ENCODE data around the gene C14orf119. TPM values are rescaled to one million over a fixed set of nuclear protein-coding genes. Genes with fewer than 3 reads are reported as not detected.

The C14orf119 gene
- total and polyA plus RNA-seq, 9 of the 15 experiments (the other 6 are each of a cell fraction or from before 2014, with no cell fraction given), result 36.7 to 251 (median 51.8) TPM

DNA sequence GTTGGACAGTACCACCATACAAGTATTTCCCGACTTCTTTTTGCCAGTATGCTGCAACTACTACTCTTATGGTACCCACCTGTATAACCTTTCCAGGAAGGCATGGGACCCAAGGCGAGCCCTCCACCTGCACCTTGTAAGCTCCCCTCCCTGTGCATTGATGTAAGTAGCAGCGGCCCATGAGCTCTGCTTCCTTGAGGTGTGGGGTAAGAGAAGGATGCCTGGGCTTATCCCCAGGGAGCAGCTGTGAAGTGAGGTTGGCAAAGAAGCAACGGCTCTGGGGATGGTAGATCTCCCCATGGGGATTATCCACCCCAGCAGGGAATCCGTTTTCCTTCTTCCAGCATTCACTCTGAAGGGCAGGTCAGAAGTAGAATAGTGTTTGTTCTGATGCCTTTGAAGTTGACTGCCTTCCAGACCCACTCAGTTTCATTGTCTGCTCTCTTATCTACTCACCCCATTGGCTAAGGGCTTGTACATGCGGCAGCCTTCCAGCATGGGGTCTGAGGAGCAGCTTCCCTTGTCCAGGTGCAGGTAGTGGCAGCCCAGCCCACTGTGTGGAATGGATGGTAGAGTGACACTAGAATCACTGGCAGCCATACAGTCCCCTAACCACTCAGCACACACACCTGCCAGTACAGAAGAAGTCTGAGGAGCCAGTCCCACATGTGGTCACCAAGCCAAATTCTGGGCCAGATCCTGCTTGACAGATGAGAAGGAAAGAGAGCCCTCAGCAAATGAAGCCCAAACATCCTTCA lies 6.1 kb downstream of the C14orf119 start (continued):
- TF ChIP-seq POLR3G (IDR thresholded peaks at IDR 0.05; ENCODE audit: extremely low read depth, insufficient read length, insufficient replicate concordance), result no peak
- TF ChIP-seq SETDB1 (IDR thresholded peaks at IDR 0.05; ENCODE audit: low read length), result no peak
- TF ChIP-seq, protein P1, sequence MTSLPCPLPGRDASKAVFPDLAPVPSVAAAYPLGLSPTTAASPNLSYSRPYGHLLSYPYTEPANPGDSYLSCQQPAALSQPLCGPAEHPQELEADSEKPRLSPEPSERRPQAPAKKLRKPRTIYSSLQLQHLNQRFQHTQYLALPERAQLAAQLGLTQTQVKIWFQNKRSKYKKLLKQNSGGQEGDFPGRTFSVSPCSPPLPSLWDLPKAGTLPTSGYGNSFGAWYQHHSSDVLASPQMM (CRISPR knock-in tag; IDR thresholded peaks at IDR 0.05), result no peak
- TF ChIP-seq SAFB2 (IDR thresholded peaks at IDR 0.05; ENCODE audit: borderline replicate concordance, low read depth, low read length, severe bottlenecking), result no peak

DNA sequence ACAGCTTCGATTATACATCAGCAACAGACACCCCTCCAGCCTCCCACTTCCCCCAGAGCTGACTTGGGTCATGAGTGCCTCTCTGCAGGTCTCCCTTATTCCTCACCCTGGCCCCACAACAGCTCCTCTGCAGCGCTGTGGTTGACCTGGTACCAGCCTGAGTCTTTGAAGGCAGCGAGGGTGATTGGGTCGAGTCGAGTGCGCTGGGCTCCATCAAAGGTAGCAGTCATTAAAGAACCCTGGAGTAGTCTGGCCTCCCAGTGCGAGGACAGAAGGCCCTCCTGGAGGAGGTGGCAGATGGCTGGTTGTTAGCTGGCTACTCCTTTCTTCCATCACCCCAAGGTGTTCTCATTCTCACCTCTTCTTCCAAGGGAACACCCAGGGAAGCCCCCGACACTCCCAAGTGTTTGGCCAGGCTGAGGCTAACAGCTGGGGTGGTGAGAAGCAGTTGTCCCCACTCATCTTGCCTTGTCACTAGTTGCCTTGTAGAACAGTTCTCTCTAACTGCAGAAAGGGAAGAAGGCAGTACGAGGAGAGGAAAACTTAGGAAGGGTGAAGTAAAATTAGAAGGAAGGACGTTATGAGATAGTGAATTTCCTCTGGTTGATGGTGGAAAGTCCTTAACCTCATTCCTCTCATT lies 6.8 kb downstream of the C14orf119 start:
- FAIRE-seq, result no peak
- no peak overlapping the region for H3K4me3 ChIP-seq
- no peaks in the 10 kb centered on the region for H3K9me3 ChIP-seq (replicated peaks; ENCODE audit: control insufficient read depth, insufficient read depth, low read depth, low read length)
- 49% methylated on average over 9 of the region's 10 CpGs for WGBS (ENCODE audit: insufficient coverage, low coverage, missing lambda C conversion rate)
- H3K4me2 ChIP-seq (ENCODE audit: insufficient read depth, low read length), result no peak overlapping the region
- H3K4me1 ChIP-seq (replicated peaks in 1 of 2; ENCODE audit: control insufficient read depth in 2 of 2, insufficient read depth in 2 of 2, low read length in 2 of 2), result peaks cover 8 to 15% of the 10 kb centered on the region in 2 experiments; a peak in 3 of 5 replicates
- H3K9me1 ChIP-seq (ENCODE audit: control insufficient read depth, insufficient read depth, low read length), result no peaks in the 10 kb centered on the region
- H3K27me3 ChIP-seq (ENCODE audit: control insufficient read depth in 2 of 2, insufficient read depth in 2 of 2, low read length in 2 of 2), result no peaks in the 10 kb centered on the region
- CTCF ChIA-PET (ENCODE audit: low intra/inter-chr PET ratio), result no interaction called here
- no peak overlapping the region for H3K27ac ChIP-seq (ENCODE audit: extremely low read depth, low read depth, low read length)
- peaks cover 23% of the 10 kb centered on the region; the same call in 2 of the 3 replicates for H3K36me3 ChIP-seq (ENCODE audit: control insufficient read depth, insufficient read depth, low read length)
- peak overlapping the region in 1 of 2 experiments; percentile 10; a peak in 1 of 4 replicates for H3K9ac ChIP-seq (ENCODE audit: insufficient read depth in 1 of 2, low read depth in 2 of 2, low read length in 2 of 2)
- H4K20me1 ChIP-seq (replicated peaks; ENCODE audit: control insufficient read depth, insufficient read depth, low read length), result 0 out of 2 replicates have a peak, but pooled peaks cover 4% of the 10 kb centered on the region
- BruUV-seq (replicated peaks), result no TSS peak
- H3K79me2 ChIP-seq (ENCODE audit: control insufficient read depth, insufficient read depth, low read length), result peaks cover 21% of the 10 kb centered on the region
- no peak overlapping the region for H2AFZ ChIP-seq (ENCODE audit: low read depth, low read length)
- in situ Hi-C loops (cut with MboI) (no loop called here), intact Hi-C loops (cut with micrococcal nuclease) (no loop called here)
- no peak for DNase-seq (ENCODE audit: extremely low read depth in 1 of 4, low spot score in 3 of 4)
- ATAC-seq, result peak; percentile 9; the same call in 1 of the 3 replicates
- POLR2A ChIA-PET, result interaction anchor here (0.6 to 1.2 kb wide), 5 partner anchors 11 to 761 kb away, joined by 3 read pairs; partner anchors contain the start of gene CEBPE
- TF ChIP-seq, protein P2, sequence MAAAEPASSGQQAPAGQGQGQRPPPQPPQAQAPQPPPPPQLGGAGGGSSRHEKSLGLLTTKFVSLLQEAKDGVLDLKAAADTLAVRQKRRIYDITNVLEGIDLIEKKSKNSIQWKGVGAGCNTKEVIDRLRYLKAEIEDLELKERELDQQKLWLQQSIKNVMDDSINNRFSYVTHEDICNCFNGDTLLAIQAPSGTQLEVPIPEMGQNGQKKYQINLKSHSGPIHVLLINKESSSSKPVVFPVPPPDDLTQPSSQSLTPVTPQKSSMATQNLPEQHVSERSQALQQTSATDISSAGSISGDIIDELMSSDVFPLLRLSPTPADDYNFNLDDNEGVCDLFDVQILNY (CRISPR knock-in tag; IDR thresholded peaks at IDR 0.05), result no peak
- TF ChIP-seq HDAC2 (IDR thresholded peaks at IDR 0.05), result no peak
- TF ChIP-seq ZFP36 (IDR thresholded peaks at IDR 0.05; ENCODE audit: low read depth, low read length, partially characterized antibody), result peak; percentile 28
- no peak for TF ChIP-seq GATAD2B (IDR thresholded peaks at IDR 0.05; ENCODE audit: borderline replicate concordance)
- TF ChIP-seq BHLHE40 (IDR thresholded peaks at IDR 0.05; ENCODE audit: low read length), result no peak
- TF ChIP-seq, protein P3, sequence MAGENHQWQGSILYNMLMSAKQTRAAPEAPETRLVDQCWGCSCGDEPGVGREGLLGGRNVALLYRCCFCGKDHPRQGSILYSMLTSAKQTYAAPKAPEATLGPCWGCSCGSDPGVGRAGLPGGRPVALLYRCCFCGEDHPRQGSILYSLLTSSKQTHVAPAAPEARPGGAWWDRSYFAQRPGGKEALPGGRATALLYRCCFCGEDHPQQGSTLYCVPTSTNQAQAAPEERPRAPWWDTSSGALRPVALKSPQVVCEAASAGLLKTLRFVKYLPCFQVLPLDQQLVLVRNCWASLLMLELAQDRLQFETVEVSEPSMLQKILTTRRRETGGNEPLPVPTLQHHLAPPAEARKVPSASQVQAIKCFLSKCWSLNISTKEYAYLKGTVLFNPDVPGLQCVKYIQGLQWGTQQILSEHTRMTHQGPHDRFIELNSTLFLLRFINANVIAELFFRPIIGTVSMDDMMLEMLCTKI (IDR thresholded peaks at IDR 0.05; ENCODE audit: partially characterized antibody), result no peak
- TF ChIP-seq ZFP1 (CRISPR knock-in tag; IDR thresholded peaks at IDR 0.05), result no peak

Data from K562 (cell line).